GM12873 (cell line): ENCODE results near the gene S100A5.
A peak's percentile ranks its signal among the peaks of the same experiment; 100 is the strongest.

Experiments
- CTCF ChIP-seq: IDR thresholded peaks from 2 replicates; pipeline ENCODE4 v1.5.1; 2012; ENCODE audit warnings: low read depth, mild to moderate bottlenecking, moderate library complexity, low read length, control low read depth; ENCODE audit not compliant: insufficient read depth; ENCODE audit errors: missing control alignments

Gene S100A5

GRCh38 chr1:153515504-153516394 is 25.0 kb downstream of the S100A5 start:
- TF ChIP-seq CTCF = no peak

- no peak for TF ChIP-seq CTCF
Measured at GRCh38 chr1:153513666-153514065, 27.1 kb downstream of the S100A5 start.

GRCh38 chr1:153513023-153513422 is 27.7 kb downstream of the S100A5 start:
- TF ChIP-seq CTCF = no peak

- TF ChIP-seq CTCF = peak; percentile 96
Measured at GRCh38 chr1:153510984-153511410, 29.7 kb downstream of the S100A5 start.

GRCh38 chr1:153509729-153510354 is 30.9 kb downstream of the S100A5 start:
- TF ChIP-seq CTCF = peak; percentile 92

- no peak for TF ChIP-seq CTCF
Measured at GRCh38 chr1:153509036-153509435, 31.7 kb downstream of the S100A5 start.

GRCh38 chr1:153507926-153508583 is 32.7 kb downstream of the S100A5 start:
- no peak for TF ChIP-seq CTCF
